ENCODE data around the gene VIPR2. TPM values are rescaled to one million over a fixed set of nuclear protein-coding genes. Genes with fewer than 3 reads are reported as not detected.

Gene VIPR2
- total and polyA plus RNA-seq, 2 donors from 2014 or later: 0.91 to 1.3 TPM

DNA sequence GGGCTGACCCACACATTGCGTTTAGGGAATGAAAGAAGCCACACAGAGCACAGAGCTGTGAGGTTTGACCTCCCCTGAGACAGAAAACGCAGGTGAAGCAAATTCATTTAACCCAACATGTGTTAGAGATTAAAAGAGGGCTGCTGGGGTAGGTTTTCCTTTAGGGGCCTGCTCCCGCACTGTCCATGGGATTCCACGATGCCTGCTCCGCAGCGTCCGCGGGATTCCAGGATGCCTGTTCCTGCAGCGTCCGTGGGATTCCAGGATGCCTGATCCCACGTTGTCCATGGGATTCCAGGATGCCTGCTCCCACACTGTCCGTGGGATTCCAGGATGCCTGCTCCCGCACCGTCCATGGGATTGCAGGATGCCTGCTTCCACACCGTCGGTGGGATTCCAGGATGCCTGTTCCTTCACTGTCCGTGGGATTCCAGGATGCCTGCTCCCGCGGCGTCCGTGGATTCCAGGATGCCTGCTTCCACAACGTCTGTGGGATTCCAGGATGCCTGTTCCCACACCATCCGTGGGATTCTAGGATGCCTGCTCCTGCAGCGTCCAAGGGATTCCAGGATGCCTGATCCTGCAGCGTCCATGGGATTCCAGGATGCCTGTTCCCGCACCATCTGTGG, 78.7 kb downstream of the VIPR2 start:
- Histone ChIP-seq H3K4me1 (ENCODE audit: control insufficient read depth in 2 of 3, insufficient read depth in 2 of 3, low read depth in 1 of 3, low read length in 3 of 3) (peaks cover 0 to 7% (median 2%) of the 10 kb centered on the region in 3 donors), H3K27ac (ENCODE audit: low read depth in 2 of 2, low read length in 2 of 2) (no peak overlapping the region), H3K27me3 (ENCODE audit: control insufficient read depth, insufficient read depth, low read length) (no peaks in the 10 kb centered on the region), H3K36me3 (ENCODE audit: control insufficient read depth in 2 of 3, insufficient read depth in 3 of 3, low read length in 3 of 3) (no peaks in the 10 kb centered on the region), H3K9me3 (ENCODE audit: control insufficient read depth in 2 of 3, insufficient read depth in 1 of 3, low read length in 3 of 3) (no peaks in the 10 kb centered on the region), H3K4me3 (ENCODE audit: low read length in 3 of 3) (no peak overlapping the region), H3K9ac (ENCODE audit: low read length in 3 of 3) (no peak overlapping the region)
- intact Hi-C loops (cut with DNase I): no loop called here
- FAIRE-seq (no peak), DNase-seq (no peak)
- TF ChIP-seq CTCF (IDR thresholded peaks at IDR 0.05; ENCODE audit: borderline replicate concordance, extremely low read depth, insufficient read depth): no peak

GRCh38 chr7:159064816-159065510, 79.7 kb downstream of the VIPR2 start:
- TF ChIP-seq CTCF (IDR thresholded peaks at IDR 0.05; ENCODE audit: borderline replicate concordance, extremely low read depth, insufficient read depth): no peak
- no peak overlapping the region for H3K9ac ChIP-seq (ENCODE audit: low read length in 3 of 3)
- H3K4me3 ChIP-seq (ENCODE audit: low read length in 3 of 3): no peak overlapping the region
- no peak overlapping the region for H3K27ac ChIP-seq (ENCODE audit: low read depth in 2 of 2, low read length in 2 of 2)
- DNase-seq (no peak), FAIRE-seq (no peak)
- no peaks in the 10 kb centered on the region for H3K36me3 ChIP-seq (ENCODE audit: control insufficient read depth in 2 of 3, insufficient read depth in 3 of 3, low read length in 3 of 3)
- intact Hi-C loops (cut with DNase I): no loop called here
- H3K4me1 ChIP-seq (ENCODE audit: control insufficient read depth in 2 of 3, insufficient read depth in 2 of 3, low read depth in 1 of 3, low read length in 3 of 3): peaks cover 0 to 4% (median 2%) of the 10 kb centered on the region in 3 donors
- no peaks in the 10 kb centered on the region for H3K9me3 ChIP-seq (ENCODE audit: control insufficient read depth in 2 of 3, insufficient read depth in 1 of 3, low read length in 3 of 3)
- H3K27me3 ChIP-seq (ENCODE audit: control insufficient read depth, insufficient read depth, low read length): no peaks in the 10 kb centered on the region

DNA sequence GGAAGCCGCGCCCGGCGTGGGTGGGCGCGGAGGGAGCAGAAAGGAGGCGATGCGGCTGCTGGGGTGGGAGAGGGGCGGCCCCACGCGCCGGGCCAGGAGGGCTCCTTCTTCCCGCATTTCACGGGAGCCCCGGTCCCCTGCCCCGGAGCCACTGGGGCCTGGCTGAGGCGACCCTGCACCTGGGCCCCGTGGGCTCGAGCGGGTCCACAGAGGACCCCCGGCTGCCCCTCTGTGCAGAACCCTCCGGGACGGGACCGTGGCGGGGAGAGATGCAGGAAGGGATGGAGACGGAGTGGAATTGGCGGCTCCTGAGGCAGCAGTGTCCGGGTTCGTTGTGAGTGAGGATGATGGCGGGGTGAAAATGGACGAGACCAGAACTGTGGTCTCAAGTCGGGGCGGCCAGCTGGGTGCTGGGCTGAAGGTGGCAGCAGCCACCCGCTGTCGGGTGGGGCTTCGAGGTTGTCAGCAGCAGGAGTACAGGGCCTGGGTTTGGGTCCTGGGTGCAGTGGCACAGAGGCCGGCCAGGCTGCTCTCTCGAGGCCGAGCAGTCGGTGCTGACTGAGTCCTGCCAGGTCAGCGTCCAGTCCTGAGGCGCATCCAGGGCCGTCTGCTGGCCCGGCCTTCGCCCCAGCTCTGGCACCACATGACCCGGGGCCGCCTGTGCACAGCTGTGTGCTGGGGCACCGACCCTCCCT, 80.4 kb downstream of the VIPR2 start:
- H3K9ac ChIP-seq (ENCODE audit: low read length in 3 of 3): no peak overlapping the region
- no peaks in the 10 kb centered on the region for H3K27me3 ChIP-seq (ENCODE audit: control insufficient read depth, insufficient read depth, low read length)
- H3K9me3 ChIP-seq (ENCODE audit: control insufficient read depth in 2 of 3, insufficient read depth in 1 of 3, low read length in 3 of 3): no peaks in the 10 kb centered on the region
- no peaks in the 10 kb centered on the region for H3K36me3 ChIP-seq (ENCODE audit: control insufficient read depth in 2 of 3, insufficient read depth in 3 of 3, low read length in 3 of 3)
- no peak for TF ChIP-seq CTCF (IDR thresholded peaks at IDR 0.05; ENCODE audit: borderline replicate concordance, extremely low read depth, insufficient read depth)
- no peak overlapping the region for H3K4me3 ChIP-seq (ENCODE audit: low read length in 3 of 3)
- H3K4me1 ChIP-seq (ENCODE audit: control insufficient read depth in 2 of 3, insufficient read depth in 2 of 3, low read depth in 1 of 3, low read length in 3 of 3): peaks cover 0 to 4% (median 0%) of the 10 kb centered on the region in 3 donors
- intact Hi-C loops (cut with DNase I): no loop called here
- H3K27ac ChIP-seq (ENCODE audit: low read depth in 2 of 2, low read length in 2 of 2): no peak overlapping the region
- no peak for DNase-seq
- no peak for FAIRE-seq

Measured in kidney (tissue), 14 donors.